Kidney (tissue), 14 donors: ENCODE results near the gene EXOC3. TPM values are rescaled to one million over a fixed set of nuclear protein-coding genes. Genes with fewer than 3 reads are reported as not detected.

Experiments
- DNase-seq, 5 donors: peaks; one replicate each; pipeline ENCODE4 v3.0.0-alpha.2; 2013 to 2020
- FAIRE-seq: peaks from 2 replicates; lab custom pipeline; 2012; peaks lifted over from hg19 to GRCh38; lab: Jason Lieb, UNC
- H3K27ac ChIP-seq, 2 donors: one replicate each; pipeline ENCODE4 v1.7.0; 2013; ENCODE audit warnings: low read depth in 2 of 2, low read length in 2 of 2, inconsistent platforms in 1 of 2
- H3K27me3 ChIP-seq: one replicate; pipeline ENCODE4 v1.7.1; 2013; ENCODE audit warnings: low read length, inconsistent platforms; ENCODE audit not compliant: control insufficient read depth, insufficient read depth
- H3K36me3 ChIP-seq, 3 donors: one replicate each; pipeline versions ENCODE4 v1.7.0 to v1.7.1; 2013; ENCODE audit warnings: low read length in 3 of 3, control low read depth in 1 of 3, inconsistent platforms in 1 of 3; ENCODE audit not compliant: insufficient read depth in 3 of 3, control insufficient read depth in 2 of 3
- H3K4me1 ChIP-seq, 3 donors: one replicate each; pipeline versions ENCODE4 v1.7.0 to v1.7.1; 2013; ENCODE audit warnings: low read length in 3 of 3, inconsistent platforms in 1 of 3, low read depth in 1 of 3; ENCODE audit not compliant: control insufficient read depth in 2 of 3, insufficient read depth in 2 of 3
- H3K4me3 ChIP-seq, 3 donors: one replicate each; pipeline versions ENCODE4 v1.7.0 to v1.8.1; 2013; ENCODE audit warnings: low read length in 3 of 3, control low read depth in 1 of 3, inconsistent platforms in 1 of 3
- H3K9ac ChIP-seq, 3 donors: one replicate each; pipeline versions ENCODE4 v1.7.0 to v1.7.1; 2013; ENCODE audit warnings: low read length in 3 of 3, control low read depth in 1 of 3, inconsistent platforms in 1 of 3
- H3K9me3 ChIP-seq, 3 donors: one replicate each; pipeline versions ENCODE4 v1.7.0 to v1.7.1; 2013; ENCODE audit warnings: low read length in 3 of 3, control low read depth in 1 of 3, inconsistent platforms in 1 of 3; ENCODE audit not compliant: control insufficient read depth in 2 of 3, insufficient read depth in 1 of 3
- intact Hi-C: fragments of 100-400 bp; cut with DNase I; formaldehyde crosslinking; loops from one replicate; pipeline ENCODE4 v1.11.1; 2022
- polyA plus RNA-seq: library from polyadenylated mRNA; stranded (reverse); fragments of 350-450 nt; fragmentation: Illumina TruSeq; extraction: RNeasy Lipid Tissue Mini Kit (QIAGEN cat#74804); gene quantifications from one replicate; pipeline ENCODE4 v1.2.3, GENCODE V29; 2014; ENCODE audit warnings: low read depth, low replicate concordance; ENCODE audit not compliant: insufficient read depth
- total RNA-seq: library from RNA; stranded (reverse); fragmentation: NEBNext Ultra II Directional; extraction: Animal tissue kit (Norgen Biotek cat#: 25700); gene quantifications from one replicate; pipeline ENCODE4 v1.2.1, GENCODE V29; 2021
- TF ChIP-seq, protein P1 (sequence below): IDR thresholded peaks from 3 replicates; pipeline ENCODE4 v1.5.1; 2012; ENCODE audit warnings: mild to moderate bottlenecking, moderate library complexity, borderline replicate concordance; ENCODE audit not compliant: insufficient read depth; ENCODE audit errors: extremely low read depth
- donor health status: control.
- donor health status: control.
- donor health status: control.
- donor health status: control.
- donor health status: control.
- donor health status: DM: yes; HTN: yes; CAD: no.
- donor health status: Normal renal cell carcinoma (clear cell type).

Gene EXOC3
- total and polyA plus RNA-seq, 2 donors from 2014 or later, result 40.5 to 71.5 TPM

DNA sequence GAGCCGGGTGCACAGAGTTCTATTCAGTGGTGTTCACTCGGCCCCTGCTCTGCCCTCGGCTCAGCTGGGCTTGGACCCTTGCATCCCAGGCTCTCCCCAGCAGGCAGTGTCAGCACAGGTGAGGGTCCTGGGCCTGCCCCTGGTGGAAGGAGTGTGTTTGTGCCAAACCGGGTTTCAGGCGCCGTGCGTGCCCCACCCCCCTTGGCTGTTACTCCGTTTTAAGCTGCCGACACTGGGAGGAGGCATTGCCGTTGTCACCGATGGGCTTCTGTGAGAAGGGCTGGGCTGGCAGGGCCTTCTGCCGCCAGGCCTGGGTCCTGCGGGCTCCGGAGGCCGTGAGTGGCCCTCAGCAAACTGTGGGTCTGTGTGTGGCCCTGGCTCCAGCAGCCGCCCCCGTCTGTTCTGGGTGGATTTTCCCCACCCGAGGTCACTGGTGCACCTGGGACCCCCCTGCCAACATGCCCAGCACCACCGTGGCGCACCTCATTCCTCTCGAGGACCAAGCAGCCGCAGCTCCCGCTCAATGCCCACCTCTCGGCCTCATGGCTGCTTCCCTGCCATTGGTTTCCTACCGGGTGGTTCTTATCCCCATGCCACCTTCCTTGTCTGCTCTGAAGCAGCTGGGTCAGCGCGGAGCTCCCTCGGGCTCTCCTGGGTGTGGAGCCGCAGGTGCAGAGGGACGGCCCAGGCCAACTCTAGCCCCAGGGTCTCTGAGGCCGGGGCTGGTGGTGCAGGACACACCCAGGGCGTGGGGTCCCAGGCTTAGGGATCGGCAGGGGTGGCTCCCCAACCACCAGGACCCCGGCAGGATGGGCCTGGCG is 44.3 kb upstream of the EXOC3 start:
- DNase-seq, result peak in 2 of 5 donors; percentile 8 to 46
- Histone ChIP-seq H3K27ac (no peak overlapping the region), H3K36me3 (no peaks in the 10 kb centered on the region)

DNA sequence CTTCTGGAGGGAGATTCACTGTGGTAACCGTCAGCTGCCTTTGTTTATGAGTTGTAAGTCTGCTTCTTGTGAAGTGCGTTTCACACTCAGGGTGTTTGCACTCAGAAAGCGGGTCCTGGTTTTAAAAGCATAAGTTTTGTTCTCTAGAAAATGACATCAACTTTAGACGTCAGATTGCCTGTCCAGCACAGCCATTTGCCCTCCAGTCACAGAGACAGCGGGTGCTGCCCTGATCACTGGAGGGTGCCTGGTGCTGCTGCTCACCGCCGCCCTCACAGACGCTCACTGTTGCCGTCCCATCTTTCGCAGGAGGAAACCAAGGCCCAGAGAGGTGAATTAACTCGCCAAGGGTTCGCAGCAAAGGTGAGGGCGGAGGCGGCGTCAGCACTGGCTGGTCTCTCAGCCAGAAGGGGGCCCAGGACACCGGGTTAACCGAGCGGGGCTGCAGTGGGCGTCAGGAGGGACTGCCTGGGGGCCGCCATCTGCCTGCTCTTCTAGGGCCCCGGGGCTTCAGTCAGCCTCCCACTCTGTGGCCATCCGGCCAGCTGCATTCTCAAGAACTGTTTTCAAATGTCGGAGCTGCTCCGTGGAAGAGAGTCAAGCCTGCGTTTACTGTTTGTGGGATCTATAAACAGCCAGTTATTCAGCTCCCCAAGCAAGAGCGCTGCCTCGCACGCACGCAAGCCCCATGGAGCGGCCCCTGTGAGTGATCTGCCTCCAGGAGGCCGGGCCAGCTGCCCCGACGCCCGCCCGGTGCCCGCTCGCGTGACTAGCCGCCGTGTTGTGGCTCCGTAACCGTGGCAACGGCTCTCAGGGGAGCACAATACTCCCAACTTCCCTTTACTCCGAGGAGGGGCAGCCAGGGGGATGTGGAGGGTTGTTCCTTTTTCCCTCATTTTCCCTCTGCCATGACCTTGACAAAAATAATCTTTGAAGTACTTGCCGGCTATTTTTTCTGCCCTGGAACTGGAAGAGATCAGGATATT is 43.4 kb upstream of the EXOC3 start:
- H3K27ac ChIP-seq, result no peak overlapping the region
- DNase-seq (peak; percentile 90 to 95 (median 91)), FAIRE-seq (no peak)
- intact Hi-C loops, result no loop called here
- no peaks in the 10 kb centered on the region for H3K27me3 ChIP-seq
- no peaks in the 10 kb centered on the region for H3K36me3 ChIP-seq
- peak overlapping the region in 1 of 3 donors; percentile 8 for H3K4me3 ChIP-seq
- TF ChIP-seq, protein P1, sequence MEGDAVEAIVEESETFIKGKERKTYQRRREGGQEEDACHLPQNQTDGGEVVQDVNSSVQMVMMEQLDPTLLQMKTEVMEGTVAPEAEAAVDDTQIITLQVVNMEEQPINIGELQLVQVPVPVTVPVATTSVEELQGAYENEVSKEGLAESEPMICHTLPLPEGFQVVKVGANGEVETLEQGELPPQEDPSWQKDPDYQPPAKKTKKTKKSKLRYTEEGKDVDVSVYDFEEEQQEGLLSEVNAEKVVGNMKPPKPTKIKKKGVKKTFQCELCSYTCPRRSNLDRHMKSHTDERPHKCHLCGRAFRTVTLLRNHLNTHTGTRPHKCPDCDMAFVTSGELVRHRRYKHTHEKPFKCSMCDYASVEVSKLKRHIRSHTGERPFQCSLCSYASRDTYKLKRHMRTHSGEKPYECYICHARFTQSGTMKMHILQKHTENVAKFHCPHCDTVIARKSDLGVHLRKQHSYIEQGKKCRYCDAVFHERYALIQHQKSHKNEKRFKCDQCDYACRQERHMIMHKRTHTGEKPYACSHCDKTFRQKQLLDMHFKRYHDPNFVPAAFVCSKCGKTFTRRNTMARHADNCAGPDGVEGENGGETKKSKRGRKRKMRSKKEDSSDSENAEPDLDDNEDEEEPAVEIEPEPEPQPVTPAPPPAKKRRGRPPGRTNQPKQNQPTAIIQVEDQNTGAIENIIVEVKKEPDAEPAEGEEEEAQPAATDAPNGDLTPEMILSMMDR, result no peak
- no peaks in the 10 kb centered on the region for H3K9me3 ChIP-seq
- peaks cover 0 to 8% (median 6%) of the 10 kb centered on the region in 3 donors for H3K4me1 ChIP-seq
- H3K9ac ChIP-seq, result peak overlapping the region in 1 of 3 donors; percentile 29

More for the DNA sequence above, 44.3 kb upstream of the EXOC3 start:
- TF ChIP-seq, protein P1, result no peak
- FAIRE-seq, result no peak
- no peaks in the 10 kb centered on the region for H3K27me3 ChIP-seq
- H3K9me3 ChIP-seq, result no peaks in the 10 kb centered on the region
- peaks cover 0 to 8% (median 6%) of the 10 kb centered on the region in 3 donors for H3K4me1 ChIP-seq
- intact Hi-C loops, result no loop called here
- H3K4me3 ChIP-seq, result no peak overlapping the region
- no peak overlapping the region for H3K9ac ChIP-seq

- peaks cover 0 to 8% (median 6%) of the 10 kb centered on the region in 3 donors for H3K4me1 ChIP-seq
- H3K9ac ChIP-seq, result peak overlapping the region in 1 of 3 donors; percentile 29
- H3K27ac ChIP-seq, result no peak overlapping the region
- no peaks in the 10 kb centered on the region for H3K36me3 ChIP-seq
- no peaks in the 10 kb centered on the region for H3K9me3 ChIP-seq
- FAIRE-seq (no peak), DNase-seq (peak in 1 of 5 donors; percentile 4)
- TF ChIP-seq, protein P1, result no peak
- peak overlapping the region in 1 of 3 donors; percentile 8 for H3K4me3 ChIP-seq
- H3K27me3 ChIP-seq, result no peaks in the 10 kb centered on the region
- intact Hi-C loops, result no loop called here
Measured at GRCh38 chr5:400282-401145, 42.5 kb upstream of the EXOC3 start.
